HepG2 (cell line): ENCODE results near the gene SLC44A4. TPM values are rescaled to one million over a fixed set of nuclear protein-coding genes. Genes with fewer than 3 reads are reported as not detected.

ENCODE experiments used
- DNMT1 ChIP-seq: sonication (generic); formaldehyde crosslinking; IDR thresholded peaks from 2 replicates; pipeline ENCODE4 v1.5.1; 2020; ENCODE audit warnings: mild to moderate bottlenecking, missing genetic modification reagents
- GATAD1 ChIP-seq: IDR thresholded peaks from 2 replicates; pipeline ENCODE4 v1.6.1; 2016; ENCODE audit warnings: missing genetic modification reagents, missing compliant biosample characterization
- HIC2 ChIP-seq: sonication (generic); formaldehyde crosslinking; IDR thresholded peaks from 2 replicates; pipeline ENCODE4 v1.9.0; 2022; ENCODE audit warnings: low read depth, missing genetic modification reagents
- ISX ChIP-seq: sonication (generic); formaldehyde crosslinking; conservative IDR thresholded peaks from 2 replicates; pipeline ENCODE4 v1.5.0; 2020; ENCODE audit warnings: missing genetic modification reagents
- KAT7 ChIP-seq: IDR thresholded peaks from 2 replicates; pipeline ENCODE4 v1.6.1; 2018; ENCODE audit warnings: borderline replicate concordance, missing compliant biosample characterization
- LCORL ChIP-seq, 2 experiments: fragments of 450-650 bp in 1 of 2; sonication (generic) in 1 of 2; formaldehyde crosslinking in 1 of 2; IDR thresholded peaks; 2 replicates each; pipeline versions ENCODE4 v1.5.0 to v1.6.1; 2017 to 2020; ENCODE audit warnings: antibody characterized with exemption in 1 of 2, missing genetic modification reagents in 1 of 2
- MYNN ChIP-seq: sonication (generic); formaldehyde crosslinking; IDR thresholded peaks from 2 replicates; pipeline ENCODE4 v1.4.0; 2020; ENCODE audit warnings: mild to moderate bottlenecking, low read depth, missing genetic modification reagents
- ONECUT2 ChIP-seq: sonication (generic); formaldehyde crosslinking; IDR thresholded peaks from 2 replicates; pipeline ENCODE4 v1.4.0; 2020; ENCODE audit warnings: missing genetic modification reagents
- POLR2G ChIP-seq: fragments of 200-400 bp; formaldehyde crosslinking; IDR thresholded peaks from 2 replicates; pipeline ENCODE4 v1.6.1; 2018; ENCODE audit warnings: mild to moderate bottlenecking, low read depth, low read length, moderate library complexity
- SAFB2 ChIP-seq: sonication (generic); formaldehyde crosslinking; IDR thresholded peaks from 2 replicates; pipeline ENCODE4 v1.5.1; 2020; ENCODE audit warnings: missing genetic modification reagents, low read depth, mild to moderate bottlenecking, borderline replicate concordance
- SIN3A ChIP-seq: IDR thresholded peaks from 2 replicates; pipeline ENCODE4 v1.6.1; 2011; ENCODE audit warnings: low read depth, mild to moderate bottlenecking, control low read depth, low read length, borderline replicate concordance
- TBX2 ChIP-seq: sonication (generic); formaldehyde crosslinking; IDR thresholded peaks from 2 replicates; pipeline ENCODE4 v1.5.0; 2020; ENCODE audit warnings: missing genetic modification reagents, mild to moderate bottlenecking, borderline replicate concordance
- ZBTB14 ChIP-seq: sonication (generic); formaldehyde crosslinking; IDR thresholded peaks from 2 replicates; pipeline ENCODE4 v1.4.0; 2020; ENCODE audit warnings: missing genetic modification reagents
- ZNF20 ChIP-seq: sonication (generic); formaldehyde crosslinking; IDR thresholded peaks from 2 replicates; pipeline ENCODE4 v1.4.0; 2020; ENCODE audit warnings: mild to moderate bottlenecking, moderate library complexity, missing genetic modification reagents
- ZNF292 ChIP-seq: sonication (generic); formaldehyde crosslinking; IDR thresholded peaks from 2 replicates; pipeline ENCODE4 v1.8.1; 2022; ENCODE audit warnings: mild to moderate bottlenecking, low read depth, missing genetic modification reagents, borderline replicate concordance
- ZNF354B ChIP-seq: sonication (generic); formaldehyde crosslinking; IDR thresholded peaks from 2 replicates; pipeline ENCODE4 v1.8.0; 2022; ENCODE audit warnings: mild to moderate bottlenecking, missing genetic modification reagents
- ZNF446 ChIP-seq: sonication (generic); formaldehyde crosslinking; IDR thresholded peaks from 2 replicates; pipeline ENCODE4 v1.5.0; 2020; ENCODE audit warnings: mild to moderate bottlenecking, missing genetic modification reagents
- ZNF550 ChIP-seq: sonication (generic); formaldehyde crosslinking; IDR thresholded peaks from 2 replicates; pipeline ENCODE4 v1.4.0; 2020; ENCODE audit warnings: mild to moderate bottlenecking, missing genetic modification reagents, borderline replicate concordance
- ZNF790 ChIP-seq: sonication (generic); formaldehyde crosslinking; IDR thresholded peaks from 2 replicates; pipeline ENCODE4 v1.8.0; 2022; ENCODE audit warnings: missing genetic modification reagents, mild to moderate bottlenecking, borderline replicate concordance
- polyA plus RNA-seq, 8 experiments: library from polyadenylated mRNA; depleted of rRNA in 3 of 8; stranded (reverse) in 7 of 8; unstranded in 1 of 8; fragments of >200 nt; fragmentation: Illumina TruSeq in 4 of 8; extraction: Trizol in 4 of 8; gene quantifications; 2 replicates each; pipeline versions ENCODE4 v1.2.1 to v1.2.3, GENCODE V29; 2011 to 2016; ENCODE audit warnings: low read depth in 4 of 8, missing spikeins in 1 of 8, mixed read lengths in 1 of 8; ENCODE audit not compliant: insufficient read depth in 1 of 8
- total RNA-seq, 5 experiments: library from RNA; depleted of rRNA; stranded (reverse); fragments of >200 nt; fragmentation: Illumina TruSeq; extraction: Trizol; gene quantifications; 2 replicates each; pipeline ENCODE4 v1.2.3, GENCODE V29; 2016; ENCODE audit warnings: low read depth in 1 of 5
- TF ChIP-seq, protein P1 (sequence below): sonication (generic); formaldehyde crosslinking; IDR thresholded peaks from 2 replicates; pipeline ENCODE4 v1.4.0; 2020; ENCODE audit warnings: missing genetic modification reagents, mild to moderate bottlenecking, borderline replicate concordance
- TF ChIP-seq, protein P2 (sequence below): IDR thresholded peaks from 2 replicates; pipeline ENCODE4 v1.6.1; 2016; ENCODE audit warnings: missing biosample characterization, missing genetic modification reagents, low read depth

SLC44A4 gene
- total and polyA plus RNA-seq, 2 of the 13 experiments (the other 11 are each of a cell fraction or from before 2014, with no cell fraction given), result 3.5 to 5.9 TPM

DNA sequence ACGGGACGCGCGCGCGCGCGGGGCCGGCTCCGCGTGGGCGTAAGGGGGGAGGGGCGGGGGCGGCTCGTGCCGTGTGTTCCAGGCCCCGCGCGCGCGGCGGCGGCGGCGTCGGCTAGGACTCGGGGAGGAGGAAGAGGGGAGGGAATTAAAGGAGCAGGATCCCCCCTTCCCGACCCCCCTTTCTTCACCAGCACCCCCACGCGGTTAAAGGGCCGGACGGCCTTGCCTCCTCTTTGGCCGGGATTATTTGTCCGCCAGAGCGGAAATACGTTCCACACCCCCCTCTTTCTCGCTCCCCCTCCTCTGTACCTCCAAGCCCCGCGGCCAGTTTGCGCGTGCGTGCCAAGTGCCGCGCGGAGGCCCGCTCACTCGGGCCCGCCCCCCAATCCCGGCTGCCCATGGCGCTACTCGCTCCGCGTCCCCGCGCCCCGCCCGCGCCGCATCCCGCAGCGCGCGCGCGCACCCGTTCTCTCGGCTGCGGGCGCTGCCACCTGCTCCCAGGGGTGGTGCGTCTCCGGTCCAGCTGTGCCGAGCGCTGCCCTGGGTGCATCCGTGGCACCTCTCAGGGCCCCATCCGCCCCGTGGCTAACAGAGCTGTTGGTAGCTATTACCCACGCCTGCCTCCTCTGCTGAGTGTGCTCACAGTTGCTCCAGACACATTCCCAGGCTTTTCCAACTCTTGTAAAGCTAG lies 23.3 kb upstream of the SLC44A4 start, which contains the start of gene ZBTB12 (continued):
- TF ChIP-seq HIC2 (CRISPR knock-in tag) (peak; percentile 71; the same call in 1 of the 2 replicates), ISX (CRISPR knock-in tag) (0 out of 2 replicates have a peak, but pooled peaks have one; percentile 31), ZNF354B (CRISPR knock-in tag) (no peak), ZNF550 (CRISPR knock-in tag) (no peak), DNMT1 (CRISPR knock-in tag) (peak; percentile 91), SAFB2 (peak; percentile 89), ZNF446 (CRISPR knock-in tag) (peak; percentile 83; the same call in 1 of the 2 replicates), POLR2G (peak; percentile 88), MYNN (CRISPR knock-in tag) (no peak), KAT7 (CRISPR knock-in tag) (no peak), ZNF292 (CRISPR knock-in tag) (no peak), LCORL (IDR thresholded peaks at IDR 0.05) (no peak), LCORL (CRISPR knock-in tag; IDR thresholded peaks at IDR 0.05) (peak; percentile 75; the same call in 1 of the 2 replicates), TBX2 (CRISPR knock-in tag) (peak; percentile 78), ZNF20 (CRISPR knock-in tag) (no peak), ZNF790 (CRISPR knock-in tag) (peak; percentile 89; the same call in 1 of the 2 replicates), GATAD1 (CRISPR knock-in tag) (no peak), ONECUT2 (no peak), ZBTB14 (peak; percentile 98), SIN3A (0 out of 2 replicates have a peak, but pooled peaks have one; percentile 59)
- TF ChIP-seq, protein P1, sequence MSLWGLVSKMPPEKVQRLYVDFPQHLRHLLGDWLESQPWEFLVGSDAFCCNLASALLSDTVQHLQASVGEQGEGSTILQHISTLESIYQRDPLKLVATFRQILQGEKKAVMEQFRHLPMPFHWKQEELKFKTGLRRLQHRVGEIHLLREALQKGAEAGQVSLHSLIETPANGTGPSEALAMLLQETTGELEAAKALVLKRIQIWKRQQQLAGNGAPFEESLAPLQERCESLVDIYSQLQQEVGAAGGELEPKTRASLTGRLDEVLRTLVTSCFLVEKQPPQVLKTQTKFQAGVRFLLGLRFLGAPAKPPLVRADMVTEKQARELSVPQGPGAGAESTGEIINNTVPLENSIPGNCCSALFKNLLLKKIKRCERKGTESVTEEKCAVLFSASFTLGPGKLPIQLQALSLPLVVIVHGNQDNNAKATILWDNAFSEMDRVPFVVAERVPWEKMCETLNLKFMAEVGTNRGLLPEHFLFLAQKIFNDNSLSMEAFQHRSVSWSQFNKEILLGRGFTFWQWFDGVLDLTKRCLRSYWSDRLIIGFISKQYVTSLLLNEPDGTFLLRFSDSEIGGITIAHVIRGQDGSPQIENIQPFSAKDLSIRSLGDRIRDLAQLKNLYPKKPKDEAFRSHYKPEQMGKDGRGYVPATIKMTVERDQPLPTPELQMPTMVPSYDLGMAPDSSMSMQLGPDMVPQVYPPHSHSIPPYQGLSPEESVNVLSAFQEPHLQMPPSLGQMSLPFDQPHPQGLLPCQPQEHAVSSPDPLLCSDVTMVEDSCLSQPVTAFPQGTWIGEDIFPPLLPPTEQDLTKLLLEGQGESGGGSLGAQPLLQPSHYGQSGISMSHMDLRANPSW (CRISPR knock-in tag), result no peak
- TF ChIP-seq, protein P2, sequence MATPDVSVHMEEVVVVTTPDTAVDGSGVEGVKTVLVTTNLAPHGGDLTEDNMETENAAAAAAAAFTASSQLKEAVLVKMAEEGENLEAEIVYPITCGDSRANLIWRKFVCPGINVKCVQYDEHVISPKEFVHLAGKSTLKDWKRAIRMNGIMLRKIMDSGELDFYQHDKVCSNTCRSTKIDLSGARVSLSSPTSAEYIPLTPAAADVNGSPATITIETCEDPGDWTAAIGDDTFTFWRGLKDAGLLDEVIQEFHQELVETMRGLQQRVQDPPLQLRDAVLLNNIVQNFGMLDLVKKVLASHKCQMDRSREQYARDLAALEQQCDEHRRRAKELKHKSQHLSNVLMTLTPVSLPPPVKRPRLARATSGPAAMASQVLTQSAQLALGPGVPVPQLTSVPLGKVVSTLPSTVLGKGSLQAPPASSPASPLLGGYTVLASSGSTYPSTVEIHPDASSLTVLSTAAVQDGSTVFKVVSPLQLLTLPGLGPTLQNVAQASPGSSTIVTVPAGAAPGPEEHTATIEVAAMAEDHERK (CRISPR knock-in tag), result no peak
- TF ChIP-seq, all 625 proteins: peak for 183
